Measurements from ENCODE around the gene CBX1.
A peak's percentile ranks its signal among the peaks of the same experiment; 100 is the strongest.
"Not testable (repeated sequence)": the region's sequence is repeated elsewhere in the genome, so short reads cannot be mapped to it uniquely, and the experiment has no call there.

The CBX1 gene

GRCh38 chr17:48071654-48072053 is 29.6 kb downstream of the CBX1 start:
- no peak for DNase-seq

DNA sequence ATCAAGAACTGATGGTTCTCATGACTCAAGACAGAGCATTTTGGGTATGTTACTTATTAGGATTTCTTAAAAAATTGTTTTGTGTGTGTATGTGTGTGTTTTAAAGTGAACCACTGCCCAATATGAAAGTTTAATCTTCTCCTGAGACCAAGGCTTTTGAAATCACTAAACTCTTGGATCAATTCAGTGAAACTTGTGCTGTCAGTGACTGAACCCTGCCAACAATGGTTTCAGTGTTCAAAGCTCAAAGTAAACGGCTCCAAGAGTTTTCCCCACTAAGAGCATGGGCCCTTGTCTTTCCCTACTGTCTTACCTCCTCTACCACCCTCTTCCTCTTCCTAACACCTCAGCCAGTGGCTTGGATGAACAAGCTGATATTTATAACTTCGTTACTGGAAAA is 31.1 kb downstream of the CBX1 start:
- DNase-seq = no peak

GRCh38 chr17:48068491-48068961 is 32.8 kb downstream of the CBX1 start:
- DNase-seq = peak; percentile 26

GRCh38 chr17:48067808-48068207 is 33.5 kb downstream of the CBX1 start:
- DNase-seq = not testable (repeated sequence)

GRCh38 chr17:48067245-48067644 is 34.0 kb downstream of the CBX1 start:
- DNase-seq = no peak

DNA sequence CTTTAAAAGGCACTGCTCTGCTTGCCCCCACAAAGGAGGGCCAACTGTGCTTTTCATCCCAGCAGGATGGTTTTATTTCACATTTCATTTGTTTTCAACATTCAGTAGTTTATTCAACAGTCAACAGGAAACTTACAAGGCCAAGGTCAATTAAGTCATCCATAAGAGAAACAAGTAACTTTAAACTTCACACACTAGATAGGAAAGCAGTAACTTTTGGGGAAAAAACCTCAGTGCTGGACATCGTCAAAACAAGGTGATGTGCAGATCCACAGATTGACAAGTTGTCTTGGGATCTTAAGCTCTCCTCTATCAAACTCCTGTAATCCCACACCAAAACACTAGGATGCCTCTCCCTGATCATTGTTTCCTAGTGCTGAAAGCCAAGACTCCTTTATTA is 34.6 kb downstream of the CBX1 start:
- no peak for DNase-seq

- DNase-seq = no peak
Observed at GRCh38 chr17:48066192-48066591, 35.1 kb downstream of the CBX1 start.

- no peak for DNase-seq
Observed at GRCh38 chr17:48064638-48065037, 36.6 kb downstream of the CBX1 start.

DNA sequence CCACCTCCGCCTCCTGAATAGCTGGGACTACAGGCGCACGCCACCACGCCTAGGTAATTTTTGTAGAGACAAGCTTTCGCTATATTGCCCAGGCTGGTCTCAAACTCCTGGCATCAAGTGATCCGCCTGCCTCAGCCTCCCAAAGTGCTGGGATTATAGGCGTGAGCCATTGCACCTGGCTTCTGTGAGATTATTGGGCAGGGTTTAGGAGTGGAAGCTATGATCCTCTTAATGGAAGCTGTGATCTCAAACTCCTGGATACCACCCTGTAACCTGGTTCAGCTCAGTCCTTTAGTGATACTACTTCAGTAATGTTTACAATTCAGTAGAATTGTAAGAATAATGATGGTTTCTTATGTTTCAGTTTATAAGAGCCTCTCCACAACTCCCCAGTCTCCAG is 39.0 kb downstream of the CBX1 start:
- no peak for DNase-seq

DNA sequence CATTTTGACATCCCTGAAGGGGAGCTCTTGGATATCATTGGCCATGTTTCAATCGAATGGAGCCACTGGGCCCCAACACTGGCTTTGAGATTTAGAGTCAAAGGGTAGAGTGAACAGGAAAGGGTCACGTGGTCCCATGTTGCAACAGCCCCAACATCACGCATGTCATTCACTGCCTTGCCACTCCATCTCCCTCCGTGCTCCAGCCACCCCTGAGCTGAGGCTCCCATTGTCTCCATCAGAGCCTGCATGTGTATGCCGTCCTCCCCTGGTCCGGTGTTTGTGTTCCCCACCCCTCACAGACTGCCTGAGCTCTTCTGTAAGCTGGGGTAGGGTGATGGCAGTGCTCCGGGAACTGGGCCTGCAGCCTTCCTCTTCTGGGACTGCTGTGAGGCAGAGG is 41.0 kb downstream of the CBX1 start:
- DNase-seq = no peak

GRCh38 chr17:48059125-48059668 is 42.1 kb downstream of the CBX1 start:
- DNase-seq = no peak

DNA sequence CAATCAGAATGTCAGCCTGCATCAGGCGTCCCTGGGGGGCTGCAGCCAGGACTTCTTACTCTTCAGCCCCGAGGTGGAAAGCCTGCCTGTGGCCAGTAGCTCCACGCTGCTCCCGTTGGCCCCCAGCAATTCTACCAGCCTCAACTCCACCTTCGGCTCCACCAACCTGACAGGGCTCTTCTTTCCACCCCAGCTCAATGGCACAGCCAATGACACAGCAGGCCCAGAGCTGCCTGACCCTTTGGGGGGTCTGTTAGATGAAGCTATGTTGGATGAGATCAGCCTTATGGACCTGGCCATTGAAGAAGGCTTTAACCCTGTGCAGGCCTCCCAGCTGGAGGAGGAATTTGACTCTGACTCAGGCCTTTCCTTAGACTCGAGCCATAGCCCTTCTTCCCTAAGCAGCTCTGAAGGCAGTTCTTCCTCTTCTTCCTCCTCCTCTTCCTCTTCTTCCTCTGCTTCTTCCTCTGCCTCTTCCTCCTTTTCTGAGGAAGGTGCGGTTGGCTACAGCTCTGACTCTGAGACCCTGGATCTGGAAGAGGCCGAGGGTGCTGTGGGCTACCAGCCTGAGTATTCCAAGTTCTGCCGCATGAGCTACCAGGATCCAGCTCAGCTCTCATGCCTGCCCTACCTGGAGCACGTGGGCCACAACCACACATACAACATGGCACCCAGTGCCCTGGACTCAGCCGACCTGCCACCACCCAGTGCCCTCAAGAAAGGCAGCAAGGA is 42.7 kb downstream of the CBX1 start:
- no peak for DNase-seq

- no peak for DNase-seq
Observed at GRCh38 chr17:48057626-48058025, 43.7 kb downstream of the CBX1 start.

DNA sequence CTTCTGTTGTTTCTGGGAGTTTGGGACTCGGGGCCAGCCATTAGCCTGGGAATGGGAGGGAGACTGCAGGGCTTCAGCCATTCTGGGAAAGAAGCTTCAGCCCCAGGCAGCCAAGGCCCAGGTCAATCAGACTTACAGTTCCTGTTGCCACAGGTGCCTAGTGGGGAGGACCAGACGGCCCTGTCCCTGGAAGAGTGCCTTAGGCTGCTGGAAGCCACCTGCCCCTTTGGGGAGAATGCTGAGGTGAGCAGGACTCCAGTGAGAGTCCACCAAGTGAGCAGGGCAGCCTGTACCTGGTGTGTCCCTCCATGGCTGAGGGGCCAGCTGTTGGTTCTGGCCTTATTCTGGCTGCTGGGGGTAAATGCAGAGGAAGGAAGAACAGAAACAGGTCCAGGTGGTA is 44.4 kb downstream of the CBX1 start:
- DNase-seq = no peak

GRCh38 chr17:48056246-48056745 is 45.0 kb downstream of the CBX1 start:
- DNase-seq = no peak

GRCh38 chr17:48055531-48056245 is 45.6 kb downstream of the CBX1 start:
- DNase-seq = peak; percentile 66

DNA sequence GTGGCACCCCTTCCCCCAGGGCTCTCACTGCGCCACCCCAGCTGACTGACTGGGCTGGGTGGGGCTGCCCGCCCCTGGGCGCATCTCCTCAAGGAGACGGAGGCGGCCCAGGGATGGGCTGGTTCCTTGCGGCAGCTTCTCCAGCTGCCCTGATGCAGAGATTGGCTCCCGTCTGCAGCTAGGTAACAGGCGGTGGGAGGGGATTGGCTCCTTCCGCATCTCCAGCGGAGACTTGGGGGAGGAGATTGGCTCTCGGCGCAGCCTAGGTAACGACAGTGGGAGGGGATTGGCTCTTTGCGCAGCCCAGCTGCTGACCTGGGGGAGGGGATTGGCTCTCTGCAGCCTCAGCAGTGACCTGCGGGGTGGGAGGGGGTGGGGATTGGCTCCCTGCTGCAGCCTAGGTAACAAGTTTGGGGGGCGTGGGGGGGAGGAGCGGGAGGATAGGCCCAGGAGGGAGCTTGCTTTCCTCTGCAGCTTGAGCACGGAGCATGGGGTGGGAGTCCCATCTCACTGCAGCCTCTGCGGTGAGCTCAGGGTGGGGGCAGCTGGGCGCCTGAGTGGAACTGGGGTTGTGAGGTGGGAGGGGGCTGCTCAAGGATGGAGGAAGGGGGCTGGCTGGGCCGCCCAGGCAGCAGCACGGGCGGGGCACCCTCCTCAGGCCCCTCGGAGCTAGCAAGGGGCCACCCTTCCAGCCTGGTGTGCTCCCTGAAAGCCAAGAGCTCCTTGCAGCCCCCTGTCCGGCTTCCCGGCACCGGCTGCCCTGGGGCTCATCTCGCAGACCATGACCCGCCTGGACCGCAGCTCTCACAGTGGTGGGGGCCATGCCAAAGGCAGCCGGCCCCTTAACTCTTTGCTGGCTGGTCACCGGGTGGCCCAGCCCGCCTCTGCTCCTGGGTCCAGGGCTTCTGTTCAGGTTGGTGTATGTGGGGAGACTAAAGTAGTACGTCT is 46.8 kb downstream of the CBX1 start:
- DNase-seq = no peak

DNA sequence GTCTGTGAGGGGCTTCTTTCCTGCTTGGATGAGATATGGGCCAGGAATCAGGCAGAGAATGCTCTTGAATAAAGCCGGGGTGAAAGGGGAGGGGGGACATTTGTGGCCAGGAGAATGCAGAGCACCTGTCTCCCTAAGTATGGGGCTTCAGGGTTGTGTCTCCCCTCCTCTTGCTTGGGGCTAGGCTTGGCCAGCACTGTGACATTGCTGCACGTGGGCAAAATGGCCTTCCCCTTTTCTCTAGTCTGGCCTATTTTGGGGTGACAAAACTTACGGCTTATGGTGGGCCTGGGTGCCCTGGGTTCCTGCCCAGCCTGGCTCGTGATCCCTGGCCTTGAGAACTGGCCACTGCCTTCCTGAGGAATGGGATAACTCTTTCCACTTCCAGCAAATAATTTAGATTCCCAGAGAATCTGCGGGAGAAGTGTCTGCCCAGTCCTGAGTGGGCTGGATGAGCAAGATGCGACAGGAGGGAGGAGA is 47.5 kb downstream of the CBX1 start:
- no peak for DNase-seq

- DNase-seq = no peak
Observed at GRCh38 chr17:48052956-48053757, 48.1 kb downstream of the CBX1 start.

DNA sequence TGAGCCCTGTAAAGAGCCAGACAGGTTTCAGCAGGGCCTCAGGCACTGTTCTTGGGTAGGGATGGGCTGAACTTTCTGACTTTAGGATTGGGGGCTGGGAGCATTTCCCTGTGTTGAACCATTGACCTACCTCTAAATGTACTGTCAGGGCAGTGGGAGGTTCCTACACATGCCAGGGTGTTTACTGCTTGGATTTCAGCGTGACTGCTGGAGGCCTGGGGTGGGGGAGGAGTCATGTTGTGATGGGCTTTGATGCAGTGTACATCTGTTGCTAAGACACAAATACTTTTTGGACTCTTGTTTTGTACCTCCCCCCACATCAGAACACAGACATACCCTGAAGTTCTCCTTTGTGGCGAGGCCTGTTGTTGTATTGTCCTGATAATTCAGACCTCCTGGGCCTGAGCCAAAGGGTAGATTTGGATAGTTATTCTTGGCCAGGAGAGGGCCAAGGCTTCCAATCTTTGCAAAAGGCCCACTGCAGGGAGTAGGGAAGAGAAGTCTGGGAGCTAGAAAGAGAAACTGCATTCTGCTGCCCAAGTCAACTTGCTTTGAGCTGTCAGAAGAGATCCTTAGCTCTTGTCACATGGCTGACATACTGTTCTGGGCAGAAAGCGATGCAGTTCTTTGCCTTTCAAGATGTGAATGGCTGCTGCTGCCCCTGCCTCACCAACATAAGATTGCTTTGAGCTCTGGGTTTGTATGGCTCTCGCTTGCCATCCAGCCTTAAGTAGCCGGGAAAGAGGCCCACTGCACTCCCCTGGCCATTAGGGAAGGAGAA is 49.4 kb downstream of the CBX1 start:
- no peak for DNase-seq

DNA sequence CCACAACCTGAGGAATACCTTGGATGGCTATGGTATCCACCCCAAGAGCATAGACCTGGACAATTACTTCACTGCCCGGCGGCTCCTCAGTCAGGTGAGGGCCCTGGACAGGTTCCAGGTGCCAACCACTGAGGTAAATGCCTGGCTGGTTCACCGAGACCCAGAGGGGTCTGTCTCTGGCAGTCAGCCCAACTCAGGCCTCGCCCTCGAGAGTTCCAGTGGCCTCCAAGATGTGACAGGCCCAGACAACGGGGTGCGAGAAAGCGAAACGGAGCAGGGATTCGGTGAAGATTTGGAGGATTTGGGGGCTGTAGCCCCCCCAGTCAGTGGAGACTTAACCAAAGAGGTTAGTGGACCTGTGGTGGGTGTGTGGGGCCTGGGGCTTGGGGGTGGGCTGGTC is 50.0 kb downstream of the CBX1 start:
- DNase-seq = no peak

Data from stimulated activated CD4-positive, alpha-beta T cell treated with anti-CD3 and anti-CD28 coated beads, Interleukin-15, amount 100 ng/mL, for 24 hours (primary cell).